ENCODE measurements around the gene GIPC3. TPM values are rescaled to one million over a fixed set of nuclear protein-coding genes. Genes with fewer than 3 reads are reported as not detected.
"Not testable (repeated sequence)": the region's sequence is repeated elsewhere in the genome, so short reads cannot be mapped to it uniquely, and the experiment has no call there.

The GIPC3 gene
- total RNA-seq, 1 donor from 2014 or later = 2.2 TPM

GRCh38 chr19:3573162-3573857 lies 12.0 kb upstream of the GIPC3 start:
- intact Hi-C loops (cut with DNase I) = no loop called here
- ATAC-seq (ENCODE audit: poor library complexity) (peak; percentile 10), DNase-seq (peak; percentile 63)

DNA sequence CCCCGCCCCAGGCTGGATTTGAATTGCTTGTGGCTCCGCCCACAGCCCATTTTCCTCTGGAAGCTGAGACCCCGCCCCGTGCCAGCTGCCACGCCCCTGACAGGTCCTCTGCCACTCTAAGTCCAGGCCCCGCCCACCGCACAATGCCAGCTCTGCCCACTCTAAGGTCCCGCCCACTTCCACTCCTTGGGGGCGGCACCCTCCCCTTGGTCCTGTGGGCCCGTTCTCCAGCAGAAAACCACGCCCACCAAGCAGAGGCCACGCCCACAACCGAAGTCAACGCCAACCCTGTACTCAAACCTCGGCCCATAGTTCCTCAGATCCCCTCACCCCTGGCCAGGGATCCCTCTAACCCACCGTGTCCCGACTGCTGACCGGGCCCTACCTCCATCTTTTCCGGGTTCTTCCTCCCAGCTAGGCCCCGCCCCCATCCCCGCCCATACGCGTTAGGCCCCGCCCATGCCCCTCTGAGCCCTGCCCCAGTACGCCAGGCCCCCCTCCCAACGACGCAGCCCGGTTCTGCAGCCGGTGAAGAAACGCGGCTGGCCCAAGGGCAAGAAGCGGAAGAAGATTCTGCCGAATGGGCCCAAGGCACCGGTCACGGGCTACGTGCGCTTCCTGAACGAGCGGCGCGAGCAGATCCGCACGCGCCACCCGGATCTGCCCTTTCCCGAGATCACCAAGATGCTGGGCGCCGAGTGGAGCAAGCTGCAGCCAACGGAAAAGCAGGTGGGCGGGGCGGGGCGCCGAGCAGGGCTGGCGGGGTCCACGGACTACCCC lies 11.2 kb upstream of the GIPC3 start:
- DNase-seq = peak; percentile 93
- intact Hi-C loops (cut with DNase I) = no loop called here
- peak; percentile 19 for ATAC-seq (ENCODE audit: poor library complexity)

DNA sequence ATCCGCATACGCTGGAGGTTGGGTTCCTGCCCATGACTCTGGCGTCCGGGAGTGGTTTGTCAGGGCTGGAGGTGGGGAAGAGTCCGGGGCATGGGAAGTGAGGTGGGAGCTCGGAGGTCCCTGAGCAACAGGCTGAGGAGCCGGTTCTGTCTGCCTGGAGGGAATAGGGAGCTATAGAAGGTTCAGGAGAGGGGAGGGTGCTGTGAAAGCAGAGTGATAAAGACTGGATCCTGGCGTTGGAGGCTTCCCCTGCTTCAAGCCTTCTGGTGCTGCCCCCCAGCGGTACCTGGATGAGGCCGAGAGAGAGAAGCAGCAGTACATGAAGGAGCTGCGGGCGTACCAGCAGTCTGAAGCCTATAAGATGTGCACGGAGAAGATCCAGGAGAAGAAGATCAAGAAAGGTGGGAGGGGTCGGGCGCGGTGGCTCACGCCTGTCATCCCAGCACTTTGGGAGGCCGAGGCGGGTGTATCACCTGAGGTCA lies 10.0 kb upstream of the GIPC3 start:
- DNase-seq = no peak
- no peak for ATAC-seq (ENCODE audit: poor library complexity)
- intact Hi-C loops (cut with DNase I) = no loop called here

- ATAC-seq (ENCODE audit: poor library complexity) = no peak
- intact Hi-C loops (cut with DNase I) = no loop called here
- no peak for DNase-seq
Measured at GRCh38 chr19:3575949-3576673, 9.2 kb upstream of the GIPC3 start.

DNA sequence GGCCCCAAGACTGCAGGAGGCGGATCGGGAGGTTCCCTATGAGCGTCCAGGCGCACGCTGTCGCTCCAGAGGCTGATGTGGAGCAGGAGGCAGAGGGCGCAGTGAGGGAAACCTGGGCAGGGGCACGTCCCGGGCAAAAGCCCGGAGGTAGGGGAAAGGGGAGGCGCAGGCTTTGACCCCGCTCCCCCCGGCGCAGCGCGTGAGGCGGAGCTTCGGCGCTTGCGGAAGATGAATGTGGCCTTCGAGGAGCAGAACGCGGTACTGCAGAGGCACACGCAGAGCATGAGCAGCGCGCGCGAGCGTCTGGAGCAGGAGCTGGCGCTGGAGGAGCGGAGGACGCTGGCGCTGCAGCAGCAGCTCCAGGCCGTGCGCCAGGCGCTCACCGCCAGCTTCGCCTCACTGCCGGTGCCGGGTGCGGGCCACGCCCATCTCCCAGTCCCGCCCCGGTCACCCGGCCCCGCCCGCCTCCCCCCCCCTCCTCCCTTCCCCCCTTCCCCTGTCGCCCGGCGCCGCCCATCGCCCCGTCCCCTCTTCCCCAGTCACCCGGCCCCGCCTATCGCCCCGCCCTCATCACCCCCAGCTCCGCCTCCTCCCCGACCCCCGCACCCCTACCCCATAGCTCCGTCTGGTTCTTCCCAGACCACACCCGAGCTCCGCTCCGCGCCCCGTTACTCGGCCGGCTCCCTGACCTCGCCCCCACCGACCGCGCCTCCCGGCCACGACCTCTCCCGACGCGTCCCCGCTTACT lies 8.4 kb upstream of the GIPC3 start:
- ATAC-seq (ENCODE audit: poor library complexity) (peak; percentile 30), DNase-seq (peak; percentile 81)
- intact Hi-C loops (cut with DNase I) = no loop called here

DNA sequence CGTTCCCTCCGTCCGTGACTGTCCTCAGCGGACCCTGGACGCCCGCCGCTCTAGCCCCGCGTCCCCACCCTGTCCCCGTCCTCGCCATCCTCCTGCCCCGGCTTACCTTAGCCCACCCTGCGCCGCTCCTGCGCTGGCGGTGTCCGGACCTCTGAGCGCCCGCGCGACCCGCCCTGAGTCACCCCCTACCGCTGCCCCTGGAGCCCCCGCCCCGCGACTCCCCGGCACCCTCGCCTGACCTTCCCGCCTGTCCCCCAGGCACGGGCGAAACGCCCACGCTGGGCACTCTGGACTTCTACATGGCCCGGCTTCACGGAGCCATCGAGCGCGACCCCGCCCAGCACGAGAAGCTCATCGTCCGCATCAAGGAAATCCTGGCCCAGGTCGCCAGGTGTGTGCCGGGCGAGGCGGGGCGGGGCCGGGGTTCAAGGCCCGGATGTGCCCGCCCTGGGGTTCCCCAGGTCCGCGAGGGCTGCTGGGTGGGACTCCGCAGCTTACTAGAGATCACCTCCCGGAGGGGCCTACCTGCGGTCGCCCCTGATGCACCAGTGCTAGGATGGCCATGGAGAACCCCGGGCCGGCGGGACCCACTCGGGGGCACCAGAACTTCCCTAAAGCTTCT lies 7.4 kb upstream of the GIPC3 start:
- intact Hi-C loops (cut with DNase I) = no loop called here
- DNase-seq (no peak), ATAC-seq (ENCODE audit: poor library complexity) (no peak)

GRCh38 chr19:3578390-3578789 lies 6.9 kb upstream of the GIPC3 start:
- ATAC-seq (ENCODE audit: poor library complexity) (no peak), DNase-seq (no peak)
- intact Hi-C loops (cut with DNase I) = no loop called here

DNA sequence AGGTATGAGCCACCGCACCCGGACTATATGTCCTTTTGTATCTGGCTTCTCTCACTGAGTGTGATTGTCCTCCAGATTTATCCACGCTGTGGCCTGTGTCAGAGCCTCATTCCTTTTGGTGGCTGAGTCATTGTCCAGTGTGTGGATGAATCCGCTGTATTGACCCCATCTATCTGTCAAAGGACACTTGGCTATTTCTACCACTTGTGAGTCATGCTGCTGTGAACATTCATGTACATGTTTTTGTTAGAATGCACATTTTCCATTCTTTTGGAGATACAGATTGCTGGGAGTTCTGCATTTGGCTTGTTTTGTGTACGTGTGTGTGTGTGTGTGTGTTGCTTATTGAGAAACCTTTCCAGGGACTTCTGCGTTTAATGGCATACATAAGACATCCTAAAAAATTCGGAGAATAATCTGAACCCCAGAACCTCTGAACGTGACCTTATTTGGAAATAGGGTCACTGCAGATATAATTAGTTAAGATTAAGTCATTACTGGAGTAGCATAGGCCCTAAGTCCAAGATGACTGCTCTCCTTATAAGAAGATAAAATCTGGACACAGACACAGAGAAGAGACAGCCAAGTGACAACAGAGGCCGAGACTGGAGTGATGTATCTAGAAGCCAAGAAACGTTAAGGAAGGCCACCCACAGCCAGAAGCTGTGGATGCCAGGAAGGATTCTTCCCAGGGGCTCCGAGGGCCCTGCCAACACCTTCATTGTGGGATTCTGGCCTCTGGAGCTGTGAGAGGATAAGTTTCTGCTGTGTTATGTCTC lies 4.9 kb upstream of the GIPC3 start:
- intact Hi-C loops (cut with DNase I) = no loop called here
- DNase-seq (no peak), ATAC-seq (ENCODE audit: poor library complexity) (no peak)

DNA sequence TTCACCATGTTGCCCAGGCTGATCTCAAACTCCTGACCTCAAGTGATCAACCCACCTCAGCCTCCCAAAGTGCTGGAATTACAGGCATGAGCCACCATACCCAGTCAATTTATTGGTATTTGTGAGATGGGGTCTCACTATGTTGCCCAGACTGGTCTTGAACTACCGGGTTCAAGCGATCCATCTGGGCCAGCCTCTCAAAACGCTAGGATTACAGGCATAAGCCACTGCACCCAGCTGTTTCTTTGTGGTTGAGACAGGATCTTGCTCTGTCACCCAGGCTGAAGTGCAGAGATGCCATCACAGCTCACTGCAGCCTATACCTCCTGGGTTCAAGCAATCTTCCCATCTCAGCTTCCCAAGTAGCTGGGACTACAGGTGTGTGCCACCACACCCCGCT lies 3.5 kb upstream of the GIPC3 start:
- ATAC-seq (ENCODE audit: poor library complexity); intact Hi-C loops (cut with DNase I); DNase-seq: not testable (repeated sequence)

DNA sequence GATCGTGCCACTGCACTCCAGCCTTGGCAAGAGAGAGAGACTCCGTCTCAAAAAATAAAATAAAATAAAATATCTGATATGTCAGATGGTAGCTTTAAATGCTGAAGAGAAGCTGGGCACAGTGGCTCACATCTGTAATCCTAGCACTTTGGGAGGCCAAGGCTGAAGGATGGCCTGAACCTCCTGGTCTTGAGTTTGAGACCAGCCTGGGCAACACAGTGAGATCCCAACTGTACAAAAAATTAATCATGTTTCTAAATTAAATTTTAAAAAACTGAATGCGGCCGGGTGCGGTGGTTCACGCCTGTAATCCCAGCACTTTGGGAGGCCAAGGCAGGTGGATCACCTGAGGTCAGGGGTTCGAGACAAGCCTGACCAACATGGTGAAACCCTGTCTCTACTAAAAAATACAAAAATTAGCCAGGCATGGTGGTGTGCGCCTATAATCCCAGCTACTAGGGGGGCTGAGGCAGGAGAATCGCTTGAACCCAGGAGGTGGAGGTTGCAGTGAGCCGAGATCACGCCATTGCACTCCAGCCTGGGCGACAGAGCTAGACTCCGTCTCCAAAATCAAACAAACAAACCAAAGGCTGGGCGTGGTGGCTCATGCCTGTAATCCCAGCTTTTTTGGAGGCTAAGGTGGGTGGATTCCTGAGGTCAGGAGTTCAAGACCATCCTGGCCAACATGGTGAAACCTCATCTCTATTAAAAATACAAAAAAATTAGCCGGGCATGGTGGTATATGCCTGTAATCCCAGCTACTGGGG lies 1.1 kb upstream of the GIPC3 start:
- ATAC-seq (ENCODE audit: poor library complexity) = not testable (repeated sequence)

GRCh38 chr19:3586127-3586626 lies 899 bp downstream of the GIPC3 start:
- no peak for ATAC-seq (ENCODE audit: poor library complexity)
- DNase-seq = no peak
- intact Hi-C loops (cut with DNase I) = loop anchor here (2.0 kb wide), 1 partner anchor 33 kb away; no protein-coding TSS in a partner anchor

More for the DNA sequence above, 1.1 kb upstream of the GIPC3 start:
- DNase-seq; intact Hi-C loops (cut with DNase I): not testable (repeated sequence)

DNA sequence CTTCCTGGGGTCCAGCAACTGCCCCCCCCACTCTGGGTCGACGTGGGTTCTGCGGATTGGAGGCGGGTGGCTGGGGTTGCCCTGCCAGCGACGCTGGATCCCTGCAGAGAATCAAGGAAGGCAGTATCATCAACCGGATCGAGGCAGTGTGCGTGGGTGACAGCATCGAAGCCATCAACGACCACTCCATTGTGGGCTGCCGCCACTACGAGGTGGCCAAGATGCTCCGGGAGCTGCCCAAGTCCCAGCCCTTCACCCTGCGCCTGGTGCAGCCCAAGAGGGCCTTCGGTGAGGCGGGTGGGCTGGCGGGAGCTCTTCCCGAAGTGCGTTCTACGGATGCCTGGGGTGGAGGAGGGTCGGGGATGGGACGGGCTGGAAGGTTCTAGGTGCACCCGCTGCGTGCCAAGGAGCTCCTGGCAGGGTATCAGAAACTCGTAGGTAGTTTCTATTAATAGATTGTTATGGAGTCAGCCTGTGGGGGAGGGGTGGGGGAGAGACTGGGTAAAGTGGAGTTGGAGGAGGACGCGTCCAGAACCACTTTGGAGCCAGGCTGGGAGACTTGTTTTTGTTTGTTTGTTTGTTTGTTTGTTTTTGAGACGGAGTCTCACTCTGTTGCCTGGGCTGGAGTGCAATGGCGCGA lies 1.5 kb downstream of the GIPC3 start:
- no peak for DNase-seq
- peak; percentile 46 for ATAC-seq (ENCODE audit: poor library complexity)
- intact Hi-C loops (cut with DNase I) = loop anchor here (2.0 kb wide), 1 partner anchor 32 kb away; no protein-coding TSS in a partner anchor

DNA sequence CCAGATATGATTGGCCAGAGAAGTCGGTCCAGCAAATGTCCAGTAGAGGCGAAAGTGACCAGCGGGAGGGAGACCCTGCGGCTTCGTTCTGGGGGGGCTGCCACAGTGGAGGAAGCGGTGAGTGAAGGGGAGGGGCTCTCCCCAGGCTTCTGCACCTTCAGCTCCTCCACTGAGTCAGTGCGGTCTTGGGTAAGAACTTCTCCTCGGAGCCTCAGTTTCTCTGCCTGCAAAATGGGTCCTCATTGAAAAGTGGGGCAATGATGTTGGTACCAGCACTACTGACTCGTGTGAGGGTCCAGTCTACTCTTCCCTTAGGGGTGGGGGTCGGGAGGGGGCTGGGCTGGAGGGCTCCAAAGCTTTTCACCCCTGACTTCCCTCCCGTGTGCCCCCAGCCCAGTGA lies 4.2 kb downstream of the GIPC3 start:
- ATAC-seq (ENCODE audit: poor library complexity) (no peak), DNase-seq (no peak)

DNA sequence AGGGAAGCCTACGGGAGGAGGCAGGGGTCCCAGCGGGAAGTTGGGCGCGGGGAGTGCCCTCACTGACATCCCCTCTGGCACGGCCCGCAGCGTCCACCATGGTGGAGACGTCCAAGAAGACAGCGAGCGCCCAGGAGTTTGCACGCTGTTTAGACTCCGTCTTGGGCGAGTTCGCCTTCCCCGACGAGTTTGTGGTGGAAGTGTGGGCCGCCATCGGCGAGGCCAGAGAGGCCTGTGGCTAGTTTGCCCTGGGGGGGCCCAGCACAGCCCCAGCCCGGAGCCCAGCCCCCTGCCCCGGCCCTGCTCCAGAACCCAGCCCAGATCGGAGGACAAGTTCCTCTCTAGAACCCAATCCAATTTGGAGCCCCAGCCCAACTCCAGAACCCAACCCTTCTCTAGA lies 4.7 kb downstream of the GIPC3 start:
- intact Hi-C loops (cut with DNase I) = no loop called here
- no peak for DNase-seq
- no peak for ATAC-seq (ENCODE audit: poor library complexity)

More for the DNA sequence above, 4.2 kb downstream of the GIPC3 start:
- intact Hi-C loops (cut with DNase I) = no loop called here

GRCh38 chr19:3590991-3591659 lies 5.8 kb downstream of the GIPC3 start:
- DNase-seq = no peak
- intact Hi-C loops (cut with DNase I) = no loop called here
- ATAC-seq (ENCODE audit: poor library complexity) = no peak

Data from Right ventricle myocardium superior (tissue), 1 donor.